ENCODE measurements around the gene WWOX. TPM values are rescaled to one million over a fixed set of nuclear protein-coding genes. Genes with fewer than 3 reads are reported as not detected.

The WWOX gene
- total RNA-seq, 4 donors from 2014 or later: 135 to 209 (median 159) TPM

DNA sequence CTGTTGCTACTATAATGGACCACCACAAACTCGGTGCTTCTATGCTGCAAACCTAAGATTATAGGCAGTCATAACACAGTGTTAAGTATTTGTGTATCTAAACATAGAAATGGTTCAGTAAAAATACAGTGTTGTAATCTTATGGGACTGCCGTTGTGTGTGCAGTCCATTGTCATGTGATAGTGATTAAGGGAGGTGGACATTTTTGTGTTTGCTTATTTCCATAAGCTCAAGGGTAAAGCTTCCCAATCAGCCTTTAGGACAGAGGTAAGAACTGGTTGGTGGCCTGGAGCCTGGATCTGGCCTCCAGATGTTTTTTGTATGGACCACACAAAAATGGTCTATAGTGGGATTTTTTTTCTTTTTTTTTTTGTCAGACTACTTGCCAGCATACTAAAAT is 29.9 kb downstream of the WWOX start:
- intact Hi-C loops (cut with DNase I): loop anchor here (10.0 kb wide), 1 partner anchor 105 kb away; no protein-coding TSS in a partner anchor
- H3K36me3 ChIP-seq: no peaks in the 10 kb centered on the region

DNA sequence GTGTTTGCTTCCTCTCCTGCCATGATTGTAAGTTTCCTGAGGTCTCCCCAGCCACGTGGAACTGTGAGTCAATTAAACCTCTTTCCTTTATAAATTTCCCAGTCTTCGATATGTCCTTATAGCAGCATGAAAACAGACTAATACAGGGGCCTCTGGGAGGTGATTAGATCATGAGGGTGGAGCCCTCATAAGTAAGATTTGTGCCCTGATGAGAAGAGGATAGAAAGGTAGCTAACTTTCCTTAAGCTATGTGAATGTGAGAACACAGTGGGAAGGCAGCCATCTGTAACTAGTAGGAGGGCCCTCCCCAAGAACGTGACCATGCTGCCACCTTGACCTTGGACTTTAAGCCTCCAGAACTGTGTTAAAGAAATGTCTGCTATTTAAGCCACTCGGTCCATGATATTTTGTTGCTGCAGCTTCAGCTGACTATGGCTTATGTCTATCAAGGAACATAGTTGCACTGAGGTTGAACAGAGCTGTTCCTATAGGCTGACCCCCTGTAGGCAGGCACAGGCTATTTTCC is 30.7 kb downstream of the WWOX start:
- TF ChIP-seq, protein P1, sequence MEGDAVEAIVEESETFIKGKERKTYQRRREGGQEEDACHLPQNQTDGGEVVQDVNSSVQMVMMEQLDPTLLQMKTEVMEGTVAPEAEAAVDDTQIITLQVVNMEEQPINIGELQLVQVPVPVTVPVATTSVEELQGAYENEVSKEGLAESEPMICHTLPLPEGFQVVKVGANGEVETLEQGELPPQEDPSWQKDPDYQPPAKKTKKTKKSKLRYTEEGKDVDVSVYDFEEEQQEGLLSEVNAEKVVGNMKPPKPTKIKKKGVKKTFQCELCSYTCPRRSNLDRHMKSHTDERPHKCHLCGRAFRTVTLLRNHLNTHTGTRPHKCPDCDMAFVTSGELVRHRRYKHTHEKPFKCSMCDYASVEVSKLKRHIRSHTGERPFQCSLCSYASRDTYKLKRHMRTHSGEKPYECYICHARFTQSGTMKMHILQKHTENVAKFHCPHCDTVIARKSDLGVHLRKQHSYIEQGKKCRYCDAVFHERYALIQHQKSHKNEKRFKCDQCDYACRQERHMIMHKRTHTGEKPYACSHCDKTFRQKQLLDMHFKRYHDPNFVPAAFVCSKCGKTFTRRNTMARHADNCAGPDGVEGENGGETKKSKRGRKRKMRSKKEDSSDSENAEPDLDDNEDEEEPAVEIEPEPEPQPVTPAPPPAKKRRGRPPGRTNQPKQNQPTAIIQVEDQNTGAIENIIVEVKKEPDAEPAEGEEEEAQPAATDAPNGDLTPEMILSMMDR (IDR thresholded peaks at IDR 0.05): no peak
- TF ChIP-seq POLR2A (IDR thresholded peaks at IDR 0.05): no peak
- WGBS, 2 donors: 89 to 93% methylated on average over 4 of the region's 4 CpGs
- H3K4me3 ChIP-seq (replicated peaks in 1 of 3): no peak overlapping the region
- peaks cover 21 to 37% of the 10 kb centered on the region in 2 donors for H3K4me1 ChIP-seq
- H3K27ac ChIP-seq: no peak overlapping the region
- H3K36me3 ChIP-seq: no peaks in the 10 kb centered on the region
- no peaks in the 10 kb centered on the region for H3K27me3 ChIP-seq
- DNase-seq: no peak
- no peaks in the 10 kb centered on the region for H3K9me3 ChIP-seq
- intact Hi-C loops (cut with DNase I): no loop called here

More for the DNA sequence above, 29.9 kb downstream of the WWOX start:
- TF ChIP-seq POLR2A (IDR thresholded peaks at IDR 0.05): no peak
- TF ChIP-seq, protein P1 (IDR thresholded peaks at IDR 0.05): no peak
- Histone ChIP-seq H3K27me3 (no peaks in the 10 kb centered on the region), H3K9me3 (no peaks in the 10 kb centered on the region), H3K4me1 (peaks cover 20 to 31% of the 10 kb centered on the region in 2 donors), H3K27ac (peak overlapping the region in 1 of 3 donors; percentile 6), H3K4me3 (replicated peaks in 1 of 3) (no peak overlapping the region)
- DNase-seq: no peak
- WGBS, 2 donors: 72 to 76% methylated on average over 2 of the region's 2 CpGs

GRCh38 chr16:78130950-78131349 is 31.5 kb downstream of the WWOX start:
- no peak for DNase-seq
- Histone ChIP-seq H3K27me3 (no peaks in the 10 kb centered on the region), H3K4me3 (replicated peaks in 1 of 3) (no peak overlapping the region), H3K27ac (no peak overlapping the region), H3K4me1 (peaks cover 28 to 45% of the 10 kb centered on the region in 2 donors), H3K36me3 (no peaks in the 10 kb centered on the region), H3K9me3 (no peaks in the 10 kb centered on the region)
- intact Hi-C loops (cut with DNase I): no loop called here
- no peak for TF ChIP-seq POLR2A (IDR thresholded peaks at IDR 0.05)
- TF ChIP-seq, protein P1 (IDR thresholded peaks at IDR 0.05): no peak
- 90 to 99% methylated on average over 5 of the region's 5 CpGs for WGBS, 2 donors

DNA sequence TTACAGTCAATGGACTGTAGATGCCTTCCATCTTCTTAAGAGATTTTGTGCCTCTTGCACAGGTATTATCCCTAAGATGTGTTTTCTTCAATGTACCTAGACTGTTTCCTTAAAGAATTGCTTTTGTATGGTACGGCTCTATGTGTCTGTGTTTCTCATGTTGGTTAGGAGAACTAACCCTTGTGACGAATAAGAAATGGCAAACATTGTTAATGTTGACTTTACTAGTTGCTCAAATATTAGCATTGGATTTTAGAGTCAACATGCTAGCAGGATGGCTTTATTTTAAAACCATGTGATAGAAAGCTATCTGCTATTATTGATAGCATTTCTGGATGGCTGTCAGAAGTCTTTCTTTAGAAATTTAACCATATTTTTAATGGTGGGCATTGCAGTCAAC is 34.5 kb downstream of the WWOX start:
- Histone ChIP-seq H3K27ac (no peak overlapping the region), H3K4me1 (peaks cover 25 to 30% of the 10 kb centered on the region in 2 donors), H3K36me3 (no peaks in the 10 kb centered on the region), H3K4me3 (replicated peaks in 1 of 3) (no peak overlapping the region), H3K27me3 (no peaks in the 10 kb centered on the region), H3K9me3 (no peaks in the 10 kb centered on the region)
- DNase-seq: no peak
- TF ChIP-seq, protein P1 (IDR thresholded peaks at IDR 0.05): no peak
- TF ChIP-seq POLR2A (IDR thresholded peaks at IDR 0.05): no peak
- intact Hi-C loops (cut with DNase I): no loop called here
- WGBS, 2 donors: 97% methylated on average over 2 of the region's 2 CpGs

DNA sequence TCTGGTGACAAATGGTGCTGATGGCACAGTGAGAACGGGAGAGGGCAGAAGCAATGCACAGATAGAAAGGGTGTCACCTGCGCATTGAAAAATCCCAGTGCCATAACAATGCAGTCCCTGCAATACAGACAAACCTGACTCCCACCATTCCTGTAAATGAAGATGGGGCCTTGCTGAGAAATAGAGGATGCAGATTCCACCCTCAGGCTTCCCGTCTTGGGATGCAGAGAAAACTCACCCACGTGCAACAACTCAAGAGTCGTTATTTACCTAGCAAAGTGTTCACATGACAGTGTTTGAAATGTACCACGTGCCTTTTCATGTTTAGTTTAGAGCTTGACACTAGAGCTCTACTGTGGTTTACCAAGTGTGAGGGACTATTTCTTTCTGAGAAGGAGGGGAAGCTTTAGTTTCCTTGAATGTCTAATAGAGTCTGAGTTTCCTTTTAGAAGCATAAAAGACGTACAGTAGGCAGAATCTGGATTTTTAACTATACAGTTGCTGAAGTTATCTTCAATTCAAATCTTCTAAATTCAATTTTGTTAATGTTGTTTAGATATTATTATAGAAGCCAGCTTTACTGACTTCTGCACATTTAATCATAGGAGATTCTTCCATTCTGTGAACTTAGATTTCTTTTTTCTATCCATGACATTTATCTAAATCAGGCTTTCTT is 35.6 kb downstream of the WWOX start:
- peaks cover 21 to 24% of the 10 kb centered on the region in 2 donors for H3K4me1 ChIP-seq
- peak in 1 of 2 donors; percentile 26 for TF ChIP-seq POLR2A (IDR thresholded peaks at IDR 0.05)
- TF ChIP-seq, protein P1 (IDR thresholded peaks at IDR 0.05): no peak
- no peak overlapping the region for H3K4me3 ChIP-seq (replicated peaks in 1 of 3)
- peak overlapping the region; percentile 43 to 74 (median 55) for H3K27ac ChIP-seq
- H3K36me3 ChIP-seq: no peaks in the 10 kb centered on the region
- 54 to 64% methylated on average over 7 of the region's 7 CpGs for WGBS, 2 donors
- peak; percentile 60 to 63 for DNase-seq
- no peaks in the 10 kb centered on the region for H3K9me3 ChIP-seq
- no peaks in the 10 kb centered on the region for H3K27me3 ChIP-seq
- intact Hi-C loops (cut with DNase I): no loop called here

All from thyroid gland (tissue), 4 donors.